GM21390 (cell line): ENCODE measurements around the gene MGAM2.
"Not testable (repeated sequence)": the region's sequence is repeated elsewhere in the genome, so short reads cannot be mapped to it uniquely, and the experiment has no call there.

ENCODE experiments used
- ATAC-seq: cut with Tn5 transposase; IDR thresholded peaks from one replicate; pipeline ENCODE4 v1.9.1; 2021; ENCODE audit not compliant: unreplicated experiment

The MGAM2 gene

DNA sequence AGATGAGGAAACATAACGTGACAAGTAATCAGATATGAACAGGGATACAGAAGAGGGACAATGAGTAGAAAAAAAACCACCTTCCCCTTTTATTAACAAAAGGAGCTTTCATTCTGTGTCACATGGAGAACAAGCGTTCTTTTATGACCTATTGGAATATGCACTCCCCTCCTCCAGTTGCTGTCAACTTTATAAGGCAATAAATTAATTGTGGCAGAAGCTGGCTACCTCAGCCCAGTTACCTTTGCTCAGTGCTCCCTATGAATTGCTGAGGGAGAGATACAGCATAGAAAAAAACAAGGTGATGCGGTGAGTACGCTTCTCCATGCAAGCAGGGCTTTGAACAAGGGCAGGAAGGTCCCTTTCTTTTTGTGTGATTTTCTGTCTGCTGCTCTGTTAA, at the start of gene MGAM2:
TSS of gene MGAM2 (plus strand) at position 220 of the 400 bp plus-strand sequence. CDS start 5,156 bp downstream, outside the sequence.
- no peak for ATAC-seq

DNA sequence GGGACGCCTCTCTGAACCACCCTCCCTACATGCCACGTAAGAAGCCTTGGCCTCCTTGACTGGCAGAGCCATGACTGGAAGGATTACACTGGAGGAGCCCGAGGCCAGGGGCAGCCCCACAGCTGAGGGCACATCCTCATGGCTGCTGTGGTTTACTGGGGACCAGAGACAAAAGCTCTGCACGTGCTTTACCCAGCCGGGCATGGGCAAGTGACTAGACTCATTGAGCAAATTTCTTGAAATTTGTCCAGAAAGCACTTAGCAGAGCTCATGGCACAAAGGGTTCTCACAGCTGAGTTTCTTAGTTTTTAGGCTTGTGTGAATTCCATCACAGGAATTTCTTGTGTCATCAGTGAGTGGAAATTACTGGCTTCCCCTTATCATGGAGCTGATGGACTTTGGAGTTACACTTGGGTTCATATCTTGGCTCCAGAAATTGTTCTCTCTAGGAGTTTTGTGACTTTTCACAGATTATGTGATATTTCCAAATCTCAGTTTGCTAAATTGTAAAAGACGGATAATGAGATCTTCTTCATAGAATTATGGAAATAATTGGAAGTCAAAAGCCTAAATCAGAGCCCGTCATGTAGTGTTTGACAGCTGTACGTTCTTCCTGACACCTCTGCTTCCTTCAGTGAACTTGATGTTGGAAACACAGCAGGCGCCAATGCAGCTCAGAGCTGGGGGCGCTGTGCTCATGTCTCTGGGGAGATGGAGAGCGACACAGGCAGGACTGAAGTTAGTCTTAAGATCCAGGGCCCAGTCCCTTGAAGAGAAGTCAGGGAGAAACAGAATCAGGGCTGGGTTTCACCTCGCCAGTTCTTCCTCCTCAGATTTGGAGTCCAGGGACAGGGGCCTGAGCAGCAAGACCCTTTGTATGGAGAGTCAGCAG, 47.7 kb upstream of the MGAM2 start:
- no peak for ATAC-seq

DNA sequence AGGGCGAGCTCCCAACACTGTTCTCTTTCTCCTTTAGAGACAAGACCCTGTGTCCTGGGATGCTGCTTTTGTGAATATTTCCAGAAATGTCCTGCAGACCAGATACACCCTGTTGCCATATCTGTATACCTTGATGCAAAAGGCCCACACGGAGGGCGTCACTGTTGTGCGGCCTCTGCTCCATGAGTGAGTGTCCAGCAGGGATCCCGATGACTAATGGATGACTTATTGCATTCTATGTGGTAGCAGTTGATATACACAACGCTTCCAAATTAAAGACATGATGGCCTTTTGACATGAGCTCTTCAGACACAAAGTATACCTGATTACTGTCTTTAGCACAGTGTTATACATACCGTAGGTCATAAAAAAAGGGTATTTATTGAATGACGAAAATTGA, 45.0 kb upstream of the MGAM2 start:
- ATAC-seq: no peak

GRCh38 chr7:142077762-142078161, 33.8 kb upstream of the MGAM2 start:
- ATAC-seq: no peak

GRCh38 chr7:142083605-142084004, 27.9 kb upstream of the MGAM2 start:
- no peak for ATAC-seq

DNA sequence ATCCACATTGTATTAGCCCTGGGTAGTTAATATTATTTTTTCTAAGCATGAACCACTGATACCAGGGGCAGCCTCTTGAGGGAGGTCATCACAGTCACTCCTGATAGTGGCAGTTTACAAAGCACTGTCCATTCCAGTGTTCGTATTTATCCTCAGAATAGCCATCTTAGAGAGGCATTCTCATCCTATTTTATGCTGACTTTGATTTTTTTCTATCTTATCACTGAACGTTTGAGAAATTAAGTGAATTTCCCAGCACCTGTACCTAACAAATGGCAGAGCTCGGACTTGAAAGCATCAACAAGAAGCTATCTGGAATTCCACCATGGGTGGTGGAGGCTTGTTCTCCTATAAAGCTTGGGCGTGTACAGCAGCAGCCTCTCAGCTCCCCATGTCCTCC, 26.1 kb upstream of the MGAM2 start:
- no peak for ATAC-seq

GRCh38 chr7:142088022-142088714, 23.4 kb upstream of the MGAM2 start:
- ATAC-seq: no peak

DNA sequence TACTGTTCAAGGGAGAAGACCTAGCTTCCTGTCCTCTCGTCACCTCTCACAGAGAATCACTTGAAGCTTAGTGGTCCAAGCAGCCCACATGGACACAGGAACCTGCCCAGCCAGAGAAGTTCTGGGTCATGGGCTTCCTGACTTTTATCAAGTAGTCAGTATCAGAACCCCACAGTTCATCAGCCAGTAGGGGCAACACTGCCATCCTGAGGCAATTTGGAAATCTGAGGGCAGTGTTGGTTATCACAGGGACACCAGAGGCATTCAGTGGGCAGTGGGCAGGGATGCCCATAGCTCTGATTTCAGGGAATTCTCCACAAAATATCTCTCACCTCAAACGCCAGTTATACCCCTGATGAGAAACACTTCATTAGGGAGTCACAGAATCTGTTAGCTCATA, 22.5 kb upstream of the MGAM2 start:
- no peak for ATAC-seq

GRCh38 chr7:142091961-142092360, 19.6 kb upstream of the MGAM2 start:
- no peak for ATAC-seq

- ATAC-seq: no peak
Measured at GRCh38 chr7:142094861-142095260, 16.7 kb upstream of the MGAM2 start.

- no peak for ATAC-seq
Measured at GRCh38 chr7:142097571-142097970, 13.9 kb upstream of the MGAM2 start.

DNA sequence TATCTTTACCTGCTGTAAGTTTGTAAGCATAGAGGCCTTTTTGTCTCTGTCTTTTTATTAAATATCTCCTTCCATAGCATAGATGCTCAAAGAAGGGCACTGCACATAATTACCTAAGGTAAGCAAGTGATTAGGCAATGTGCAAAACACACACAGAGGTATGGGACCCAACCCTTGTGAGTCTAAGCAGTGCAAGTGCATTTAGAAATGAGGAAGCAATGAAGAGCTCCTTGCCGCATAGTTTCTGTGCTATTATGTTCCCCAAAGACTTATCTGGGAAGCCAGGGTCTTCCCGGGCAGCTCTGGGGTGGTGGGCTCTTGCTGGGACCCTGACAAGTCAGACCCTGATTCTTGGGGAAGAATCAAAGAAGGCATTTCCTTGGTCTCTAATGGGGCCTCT, 13.5 kb upstream of the MGAM2 start:
- ATAC-seq: no peak

- not testable (repeated sequence) for ATAC-seq
Measured at GRCh38 chr7:142099347-142099746, 12.2 kb upstream of the MGAM2 start.

- no peak for ATAC-seq
Measured at GRCh38 chr7:142100634-142101033, 10.9 kb upstream of the MGAM2 start.

- ATAC-seq: not testable (repeated sequence)
Measured at GRCh38 chr7:142101794-142102193, 9.7 kb upstream of the MGAM2 start.

DNA sequence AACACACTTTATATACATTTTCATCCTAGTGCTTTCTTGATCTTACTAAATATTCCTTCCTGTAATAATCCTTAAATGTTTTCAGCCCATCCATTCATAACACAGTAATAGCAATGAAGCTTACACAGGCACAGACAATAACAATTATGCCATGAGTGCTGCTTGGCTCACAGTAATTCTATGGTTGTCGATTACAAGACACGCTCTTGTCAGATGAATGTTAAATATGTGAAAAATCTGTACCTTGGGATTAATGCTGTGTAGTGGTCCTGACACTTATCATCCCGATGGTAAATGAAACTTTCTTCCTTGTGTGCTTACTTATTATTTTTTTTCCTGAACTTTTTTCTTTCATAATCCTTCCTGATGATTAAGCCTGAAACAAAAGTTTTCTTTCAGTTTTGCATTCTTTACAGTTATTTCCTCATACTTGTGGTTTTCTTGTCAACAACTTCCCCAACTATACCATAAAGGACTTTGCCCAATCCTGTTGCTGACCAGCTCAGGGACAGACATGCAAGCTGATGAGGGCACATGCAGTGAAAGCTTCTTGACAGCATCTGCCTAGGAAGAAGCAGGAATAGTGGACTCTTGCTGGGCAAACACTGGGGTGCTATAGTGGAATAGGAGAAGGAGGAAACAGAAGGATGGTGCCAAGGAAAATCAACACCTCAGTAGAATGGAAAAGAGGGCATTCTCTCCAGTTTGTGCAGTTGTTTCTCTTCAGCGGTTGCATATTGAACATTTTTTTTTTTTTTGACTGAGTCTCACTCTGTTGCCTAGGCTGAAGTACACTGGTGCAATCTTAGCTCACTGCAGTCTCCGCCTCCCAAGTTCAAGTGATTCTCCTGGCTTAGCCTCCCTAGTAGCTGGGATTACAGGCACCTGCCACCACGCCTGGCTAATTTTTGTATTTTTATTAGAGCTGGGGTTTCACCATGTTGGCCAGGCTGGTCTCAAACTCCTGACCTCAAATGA, 6.7 kb upstream of the MGAM2 start:
- ATAC-seq: no peak

DNA sequence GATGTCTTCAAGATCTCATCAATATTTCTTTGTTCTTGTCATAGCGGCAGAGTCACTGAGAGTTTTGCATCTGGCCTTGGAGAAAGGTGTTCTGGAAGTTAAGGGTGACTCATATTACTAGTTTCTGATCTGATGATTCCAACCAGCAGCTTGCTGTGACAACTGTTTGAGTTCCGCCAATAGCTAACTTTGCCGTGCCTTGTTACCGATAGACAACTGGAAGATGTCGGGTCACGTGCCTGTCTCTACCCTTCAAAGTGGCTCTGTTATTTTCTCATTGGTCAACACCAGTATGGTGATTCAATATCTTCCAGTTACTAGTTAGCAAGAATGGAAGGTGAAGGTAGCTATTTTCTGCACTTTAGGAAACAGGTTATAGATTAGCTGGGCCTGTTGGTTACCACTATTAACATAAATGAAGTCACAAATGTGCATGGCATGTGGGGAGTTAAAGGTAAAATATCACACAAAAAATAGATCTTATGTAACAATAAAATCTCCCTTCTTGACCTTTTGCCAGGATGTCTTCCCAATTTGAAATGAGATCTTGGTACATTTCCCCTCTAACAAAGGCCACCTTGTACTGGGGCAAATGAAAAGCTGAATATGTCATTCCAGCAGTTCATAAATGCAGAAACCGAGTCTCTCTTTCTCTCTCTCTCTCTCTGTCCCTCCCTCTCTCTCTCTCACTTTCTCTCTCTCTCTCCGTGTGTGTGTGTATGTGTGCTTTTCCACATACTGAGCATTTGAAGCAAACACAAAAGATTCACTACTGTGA, 2.6 kb upstream of the MGAM2 start:
- no peak for ATAC-seq

DNA sequence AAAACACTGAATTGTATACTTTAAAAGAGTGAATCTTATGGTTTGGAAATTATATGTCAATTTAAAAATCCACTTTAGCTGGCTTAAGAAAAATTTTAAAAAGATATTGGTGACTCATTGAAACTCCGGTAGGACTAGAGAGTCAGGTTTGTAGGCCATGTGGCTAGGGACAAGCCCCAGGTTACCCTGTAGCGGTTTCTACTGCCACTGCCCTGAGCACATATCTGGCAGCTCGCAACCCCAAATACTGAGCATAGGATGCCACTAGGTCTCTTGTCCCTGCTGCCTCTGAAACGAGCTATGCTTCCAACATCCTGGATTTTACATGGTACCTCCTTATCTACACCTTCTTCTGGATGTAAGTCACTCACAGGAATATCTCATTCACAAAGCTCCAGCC, 1.4 kb upstream of the MGAM2 start:
- ATAC-seq: no peak

GRCh38 chr7:142110638-142111037, 880 bp upstream of the MGAM2 start:
- no peak for ATAC-seq

- no peak for ATAC-seq
Measured at GRCh38 chr7:142112086-142112485, 568 bp downstream of the MGAM2 start.
